ENCODE data around the gene ELAVL2.

ELAVL2 gene

GRCh38 chr9:23752859-23753258 is 73.2 kb downstream of the ELAVL2 start:
- Histone ChIP-seq H4K91ac (ENCODE audit: low read depth, low read length) (no peak overlapping the region), H4K12ac (ENCODE audit: low read depth, low read length) (no peak overlapping the region), H2BK120ac (ENCODE audit: insufficient read depth, low read length, poor library complexity) (no peak overlapping the region), H3K9ac (ENCODE audit: low read length) (no peak overlapping the region), H2AFZ (ENCODE audit: insufficient read depth, low read length, poor library complexity) (no peak overlapping the region), H3K79me1 (ENCODE audit: low read length) (no peaks in the 10 kb centered on the region), H3K18ac (ENCODE audit: low read length) (no peak overlapping the region), H2AK5ac (ENCODE audit: low read length) (no peak overlapping the region), H2BK12ac (ENCODE audit: low read length) (no peak overlapping the region), H3K4me2 (ENCODE audit: low read length) (no peak overlapping the region), H3K14ac (ENCODE audit: low read length) (no peak overlapping the region), H2BK5ac (ENCODE audit: low read depth, low read length, poor library complexity) (no peak overlapping the region), H3K27ac (ENCODE audit: low read depth, low read length) (no peak overlapping the region), H4K8ac (ENCODE audit: low read depth, low read length) (no peak overlapping the region), H3K36me3 (ENCODE audit: control insufficient read depth in 1 of 2, insufficient read depth in 2 of 2, low read length in 2 of 2) (peaks cover 0 to 2% of the 10 kb centered on the region in 2 experiments), H3K4ac (ENCODE audit: low read depth, low read length) (no peak overlapping the region), H3K23ac (ENCODE audit: low read length) (no peak overlapping the region), H3K9me3 (ENCODE audit: insufficient read depth, low read depth, low read length) (no peaks in the 10 kb centered on the region), H3K27me3 (ENCODE audit: insufficient read depth, low read length) (no peaks in the 10 kb centered on the region), H3K4me3 (ENCODE audit: low read depth, low read length) (no peak overlapping the region), H3K79me2 (ENCODE audit: control insufficient read depth, insufficient read depth, low read length, poor library complexity) (no peaks in the 10 kb centered on the region), H3K4me1 (ENCODE audit: control insufficient read depth in 1 of 2, insufficient read depth in 2 of 2, low read length in 2 of 2) (no peaks in the 10 kb centered on the region)
- WGBS (ENCODE audit: extremely low coverage, insufficient coverage, insufficient read length): no CpG with 5 or more reads among the region's 4 CpGs
- no peak for DNase-seq

GRCh38 chr9:23751633-23752032 is 74.4 kb downstream of the ELAVL2 start:
- no peak overlapping the region for H2AFZ ChIP-seq (ENCODE audit: insufficient read depth, low read length, poor library complexity)
- no peak overlapping the region for H2BK5ac ChIP-seq (ENCODE audit: low read depth, low read length, poor library complexity)
- no peak overlapping the region for H4K12ac ChIP-seq (ENCODE audit: low read depth, low read length)
- no peak overlapping the region for H3K18ac ChIP-seq (ENCODE audit: low read length)
- peaks cover 0 to 2% of the 10 kb centered on the region in 2 experiments for H3K36me3 ChIP-seq (ENCODE audit: control insufficient read depth in 1 of 2, insufficient read depth in 2 of 2, low read length in 2 of 2)
- no peak overlapping the region for H2BK12ac ChIP-seq (ENCODE audit: low read length)
- H4K8ac ChIP-seq (ENCODE audit: low read depth, low read length): no peak overlapping the region
- no peak overlapping the region for H3K4ac ChIP-seq (ENCODE audit: low read depth, low read length)
- no CpG with 5 or more reads among the region's 4 CpGs for WGBS (ENCODE audit: extremely low coverage, insufficient coverage, insufficient read length)
- no peaks in the 10 kb centered on the region for H3K79me1 ChIP-seq (ENCODE audit: low read length)
- no peak overlapping the region for H3K14ac ChIP-seq (ENCODE audit: low read length)
- no peaks in the 10 kb centered on the region for H3K9me3 ChIP-seq (ENCODE audit: insufficient read depth, low read depth, low read length)
- H2BK120ac ChIP-seq (ENCODE audit: insufficient read depth, low read length, poor library complexity): no peak overlapping the region
- no peaks in the 10 kb centered on the region for H3K79me2 ChIP-seq (ENCODE audit: control insufficient read depth, insufficient read depth, low read length, poor library complexity)
- H3K4me1 ChIP-seq (ENCODE audit: control insufficient read depth in 1 of 2, insufficient read depth in 2 of 2, low read length in 2 of 2): no peaks in the 10 kb centered on the region
- H3K27ac ChIP-seq (ENCODE audit: low read depth, low read length): no peak overlapping the region
- H2AK5ac ChIP-seq (ENCODE audit: low read length): no peak overlapping the region
- H3K9ac ChIP-seq (ENCODE audit: low read length): no peak overlapping the region
- DNase-seq: no peak
- H3K4me3 ChIP-seq (ENCODE audit: low read depth, low read length): no peak overlapping the region
- H3K4me2 ChIP-seq (ENCODE audit: low read length): no peak overlapping the region
- H4K91ac ChIP-seq (ENCODE audit: low read depth, low read length): no peak overlapping the region
- H3K27me3 ChIP-seq (ENCODE audit: insufficient read depth, low read length): no peaks in the 10 kb centered on the region
- no peak overlapping the region for H3K23ac ChIP-seq (ENCODE audit: low read length)

- Histone ChIP-seq H3K9ac (ENCODE audit: low read length) (no peak overlapping the region), H3K9me3 (ENCODE audit: insufficient read depth, low read depth, low read length) (no peaks in the 10 kb centered on the region)
These were observed 75.2 kb downstream of the ELAVL2 start for GRCh38 chr9:23750808-23751207.

GRCh38 chr9:23747088-23748075 is 78.7 kb downstream of the ELAVL2 start:
- no peak overlapping the region for H3K23ac ChIP-seq (ENCODE audit: low read length)
- H2AFZ ChIP-seq (ENCODE audit: insufficient read depth, low read length, poor library complexity): no peak overlapping the region
- no peak overlapping the region for H3K4ac ChIP-seq (ENCODE audit: low read depth, low read length)
- WGBS (ENCODE audit: extremely low coverage, insufficient coverage, insufficient read length): no CpG with 5 or more reads among the region's 5 CpGs
- no peak overlapping the region for H3K27ac ChIP-seq (ENCODE audit: low read depth, low read length)
- H3K79me2 ChIP-seq (ENCODE audit: control insufficient read depth, insufficient read depth, low read length, poor library complexity): no peaks in the 10 kb centered on the region
- H3K18ac ChIP-seq (ENCODE audit: low read length): no peak overlapping the region
- no peak overlapping the region for H2AK5ac ChIP-seq (ENCODE audit: low read length)
- H4K8ac ChIP-seq (ENCODE audit: low read depth, low read length): no peak overlapping the region
- H2BK5ac ChIP-seq (ENCODE audit: low read depth, low read length, poor library complexity): no peak overlapping the region
- H4K91ac ChIP-seq (ENCODE audit: low read depth, low read length): no peak overlapping the region
- H3K9ac ChIP-seq (ENCODE audit: low read length): no peak overlapping the region
- H3K9me3 ChIP-seq (ENCODE audit: insufficient read depth, low read depth, low read length): no peaks in the 10 kb centered on the region
- H4K12ac ChIP-seq (ENCODE audit: low read depth, low read length): no peak overlapping the region
- no peak for DNase-seq
- H3K4me2 ChIP-seq (ENCODE audit: low read length): no peak overlapping the region
- no peaks in the 10 kb centered on the region for H3K27me3 ChIP-seq (ENCODE audit: insufficient read depth, low read length)
- no peaks in the 10 kb centered on the region for H3K36me3 ChIP-seq (ENCODE audit: control insufficient read depth in 1 of 2, insufficient read depth in 2 of 2, low read length in 2 of 2)
- H3K4me3 ChIP-seq (ENCODE audit: low read depth, low read length): no peak overlapping the region
- no peak overlapping the region for H3K14ac ChIP-seq (ENCODE audit: low read length)
- H3K79me1 ChIP-seq (ENCODE audit: low read length): no peaks in the 10 kb centered on the region
- H2BK12ac ChIP-seq (ENCODE audit: low read length): no peak overlapping the region
- H3K4me1 ChIP-seq (ENCODE audit: control insufficient read depth in 1 of 2, insufficient read depth in 2 of 2, low read length in 2 of 2): no peaks in the 10 kb centered on the region
- no peak overlapping the region for H2BK120ac ChIP-seq (ENCODE audit: insufficient read depth, low read length, poor library complexity)

More at GRCh38 chr9:23750808-23751207, 75.2 kb downstream of the ELAVL2 start:
- Histone ChIP-seq H3K36me3 (ENCODE audit: control insufficient read depth in 1 of 2, insufficient read depth in 2 of 2, low read length in 2 of 2) (peaks cover 0 to 2% of the 10 kb centered on the region in 2 experiments), H2BK5ac (ENCODE audit: low read depth, low read length, poor library complexity) (no peak overlapping the region), H3K79me2 (ENCODE audit: control insufficient read depth, insufficient read depth, low read length, poor library complexity) (no peaks in the 10 kb centered on the region), H3K27me3 (ENCODE audit: insufficient read depth, low read length) (no peaks in the 10 kb centered on the region), H2BK12ac (ENCODE audit: low read length) (no peak overlapping the region), H2BK120ac (ENCODE audit: insufficient read depth, low read length, poor library complexity) (no peak overlapping the region), H3K27ac (ENCODE audit: low read depth, low read length) (no peak overlapping the region), H2AFZ (ENCODE audit: insufficient read depth, low read length, poor library complexity) (no peak overlapping the region), H3K23ac (ENCODE audit: low read length) (no peak overlapping the region), H3K4me3 (ENCODE audit: low read depth, low read length) (no peak overlapping the region), H3K79me1 (ENCODE audit: low read length) (no peaks in the 10 kb centered on the region), H3K18ac (ENCODE audit: low read length) (no peak overlapping the region), H4K8ac (ENCODE audit: low read depth, low read length) (no peak overlapping the region), H2AK5ac (ENCODE audit: low read length) (no peak overlapping the region), H3K4me1 (ENCODE audit: control insufficient read depth in 1 of 2, insufficient read depth in 2 of 2, low read length in 2 of 2) (no peaks in the 10 kb centered on the region), H4K12ac (ENCODE audit: low read depth, low read length) (no peak overlapping the region), H4K91ac (ENCODE audit: low read depth, low read length) (no peak overlapping the region), H3K4me2 (ENCODE audit: low read length) (no peak overlapping the region), H3K4ac (ENCODE audit: low read depth, low read length) (no peak overlapping the region), H3K14ac (ENCODE audit: low read length) (no peak overlapping the region)
- no peak for DNase-seq
- WGBS (ENCODE audit: extremely low coverage, insufficient coverage, insufficient read length): no CpG with 5 or more reads among the region's 3 CpGs
